ENCODE measurements around the gene ACOX1. TPM values are rescaled to one million over a fixed set of nuclear protein-coding genes. Genes with fewer than 3 reads are reported as not detected.

Gene ACOX1
- total RNA-seq, 4 donors from 2014 or later, result 97.3 to 165 (median 103) TPM

DNA sequence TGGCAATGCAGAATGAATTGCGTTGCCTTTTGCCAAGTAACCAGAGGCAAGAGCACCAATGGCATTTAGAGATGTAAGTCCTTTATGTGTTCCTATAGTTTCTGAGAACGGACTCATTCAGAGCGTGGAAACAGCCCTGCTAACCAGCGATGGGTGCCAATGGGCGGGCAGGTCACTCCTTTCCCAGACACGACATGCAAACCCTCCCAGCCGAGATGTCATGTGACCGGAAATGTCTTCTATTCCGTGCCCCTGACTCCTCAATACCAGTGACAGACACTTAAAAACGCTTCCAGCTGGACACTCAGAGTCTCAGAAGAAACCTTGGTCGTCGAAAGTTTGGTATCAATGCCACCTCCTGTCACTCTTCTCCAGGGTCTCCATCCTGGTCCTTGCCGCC, 41.3 kb downstream of the ACOX1 start:
- TF ChIP-seq, protein P1, sequence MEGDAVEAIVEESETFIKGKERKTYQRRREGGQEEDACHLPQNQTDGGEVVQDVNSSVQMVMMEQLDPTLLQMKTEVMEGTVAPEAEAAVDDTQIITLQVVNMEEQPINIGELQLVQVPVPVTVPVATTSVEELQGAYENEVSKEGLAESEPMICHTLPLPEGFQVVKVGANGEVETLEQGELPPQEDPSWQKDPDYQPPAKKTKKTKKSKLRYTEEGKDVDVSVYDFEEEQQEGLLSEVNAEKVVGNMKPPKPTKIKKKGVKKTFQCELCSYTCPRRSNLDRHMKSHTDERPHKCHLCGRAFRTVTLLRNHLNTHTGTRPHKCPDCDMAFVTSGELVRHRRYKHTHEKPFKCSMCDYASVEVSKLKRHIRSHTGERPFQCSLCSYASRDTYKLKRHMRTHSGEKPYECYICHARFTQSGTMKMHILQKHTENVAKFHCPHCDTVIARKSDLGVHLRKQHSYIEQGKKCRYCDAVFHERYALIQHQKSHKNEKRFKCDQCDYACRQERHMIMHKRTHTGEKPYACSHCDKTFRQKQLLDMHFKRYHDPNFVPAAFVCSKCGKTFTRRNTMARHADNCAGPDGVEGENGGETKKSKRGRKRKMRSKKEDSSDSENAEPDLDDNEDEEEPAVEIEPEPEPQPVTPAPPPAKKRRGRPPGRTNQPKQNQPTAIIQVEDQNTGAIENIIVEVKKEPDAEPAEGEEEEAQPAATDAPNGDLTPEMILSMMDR (IDR thresholded peaks at IDR 0.05; ENCODE audit: low read depth), result no peak

DNA sequence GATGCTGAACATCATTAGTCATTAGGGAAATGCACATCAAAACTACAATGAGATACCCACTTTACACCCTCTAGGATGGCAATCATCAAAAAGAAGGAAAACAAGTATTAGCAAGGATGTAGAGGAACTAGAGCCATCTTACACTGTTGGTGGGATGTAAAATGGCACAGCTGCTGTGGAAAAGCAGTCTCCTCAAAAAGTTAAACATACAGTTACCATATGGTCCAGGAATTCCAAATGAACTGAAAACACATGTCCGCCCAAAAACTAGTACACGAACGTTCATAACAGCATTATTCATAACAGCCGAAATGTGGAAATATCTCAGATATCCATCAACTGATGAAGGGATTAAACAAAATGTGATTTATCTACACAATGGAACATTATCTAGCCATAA, 45.2 kb downstream of the ACOX1 start:
- TF ChIP-seq, protein P1 (IDR thresholded peaks at IDR 0.05; ENCODE audit: low read depth), result no peak

DNA sequence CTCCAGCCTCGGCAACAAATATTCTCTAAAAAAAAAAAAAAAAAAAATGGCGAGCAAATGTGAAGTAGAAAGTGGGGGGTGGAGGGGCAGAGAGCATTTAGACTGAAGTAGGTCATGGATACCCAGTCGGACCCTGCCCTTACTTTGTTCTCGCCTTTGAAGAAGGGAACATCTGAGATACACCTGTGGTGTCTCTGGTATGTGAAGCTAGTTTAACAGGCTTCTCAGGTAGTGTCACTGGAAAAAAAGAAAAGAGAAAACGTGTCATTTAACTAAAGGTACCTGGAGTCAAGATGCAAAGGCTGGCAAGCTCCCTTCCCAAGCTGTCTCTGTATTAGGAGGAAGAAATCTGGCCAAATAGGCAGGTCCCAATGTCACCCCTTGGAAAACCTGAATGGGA, 46.1 kb downstream of the ACOX1 start:
- TF ChIP-seq, protein P1 (IDR thresholded peaks at IDR 0.05; ENCODE audit: low read depth), result no peak

GRCh38 chr17:75931062-75931461, 47.9 kb downstream of the ACOX1 start:
- TF ChIP-seq, protein P1 (IDR thresholded peaks at IDR 0.05; ENCODE audit: low read depth), result no peak

GRCh38 chr17:75927286-75927922, 51.6 kb downstream of the ACOX1 start:
- TF ChIP-seq, protein P1 (IDR thresholded peaks at IDR 0.05; ENCODE audit: low read depth), result no peak

DNA sequence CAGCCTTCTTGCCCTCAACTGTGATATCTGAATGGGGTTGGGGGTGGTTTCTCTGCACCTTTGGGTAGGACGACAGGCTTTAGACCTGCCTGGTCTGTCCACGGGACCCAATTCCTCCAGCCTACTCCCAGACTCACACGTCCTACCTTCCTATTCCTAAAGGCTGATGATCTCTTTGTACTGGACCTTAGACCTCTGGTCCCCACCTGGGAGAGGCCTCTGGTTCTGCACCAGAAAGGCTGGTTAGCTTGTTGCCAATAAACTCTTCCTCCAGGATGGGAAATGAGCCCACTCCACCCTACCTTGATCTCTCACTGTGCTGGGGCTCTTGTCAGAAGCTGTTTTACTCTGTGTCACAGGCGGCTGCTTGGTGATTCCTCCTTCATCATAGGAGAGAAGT, 52.5 kb downstream of the ACOX1 start:
- TF ChIP-seq, protein P1 (IDR thresholded peaks at IDR 0.05; ENCODE audit: low read depth), result no peak

DNA sequence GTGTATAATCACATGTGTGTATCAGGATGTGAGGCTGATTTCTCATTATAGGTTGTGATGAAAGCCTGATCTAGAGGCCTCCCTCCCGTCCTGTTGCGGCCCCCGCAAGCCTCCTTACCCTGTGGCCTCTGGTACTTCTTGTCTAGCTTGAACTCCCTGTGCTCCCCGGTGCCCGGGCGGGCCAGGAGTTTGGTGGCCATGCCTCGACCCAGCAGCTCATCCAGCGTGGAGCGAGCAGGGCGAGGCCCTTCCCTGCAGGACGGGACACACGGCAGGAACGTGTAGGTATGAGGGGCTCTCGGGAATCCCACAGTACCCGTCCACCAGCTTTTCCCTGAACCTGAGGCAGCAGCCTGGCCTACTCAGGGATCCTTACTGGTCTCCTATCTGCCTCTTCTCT, 53.1 kb downstream of the ACOX1 start:
- TF ChIP-seq, protein P1 (IDR thresholded peaks at IDR 0.05; ENCODE audit: low read depth), result no peak

All from subcutaneous adipose tissue (tissue), 4 donors.